GM19372 (cell line): Measurements from ENCODE around the gene SVIL.
"Not testable (repeated sequence)": the region's sequence is repeated elsewhere in the genome, so short reads cannot be mapped to it uniquely, and the experiment has no call there.

Source experiments
- ATAC-seq: cut with Tn5 transposase; IDR thresholded peaks from one replicate; pipeline ENCODE4 v1.9.1; 2021; ENCODE audit warnings: mild to moderate bottlenecking, low read depth, moderate library complexity; ENCODE audit not compliant: unreplicated experiment

SVIL gene

DNA sequence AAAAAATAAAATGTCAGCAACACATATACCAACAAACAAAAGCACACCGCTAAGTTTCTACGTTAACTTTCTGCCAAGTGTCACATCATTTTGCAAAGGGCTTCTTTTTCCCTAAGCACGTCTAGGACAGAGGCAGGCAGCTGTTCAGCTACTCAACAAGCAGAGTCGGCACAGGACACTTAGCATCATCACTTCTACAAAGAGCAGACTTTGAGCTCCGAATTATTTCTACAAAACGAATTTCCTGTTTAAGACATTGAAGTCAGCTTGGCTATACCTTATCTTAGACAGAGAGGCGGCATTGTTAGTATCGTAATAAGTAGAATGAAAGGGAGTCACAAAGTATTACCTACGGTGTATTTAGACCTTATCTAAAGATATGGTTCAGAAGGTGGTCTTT, 110.1 kb downstream of the SVIL start:
- ATAC-seq: no peak

GRCh38 chr10:29524294-29524693, 110.5 kb downstream of the SVIL start:
- no peak for ATAC-seq

DNA sequence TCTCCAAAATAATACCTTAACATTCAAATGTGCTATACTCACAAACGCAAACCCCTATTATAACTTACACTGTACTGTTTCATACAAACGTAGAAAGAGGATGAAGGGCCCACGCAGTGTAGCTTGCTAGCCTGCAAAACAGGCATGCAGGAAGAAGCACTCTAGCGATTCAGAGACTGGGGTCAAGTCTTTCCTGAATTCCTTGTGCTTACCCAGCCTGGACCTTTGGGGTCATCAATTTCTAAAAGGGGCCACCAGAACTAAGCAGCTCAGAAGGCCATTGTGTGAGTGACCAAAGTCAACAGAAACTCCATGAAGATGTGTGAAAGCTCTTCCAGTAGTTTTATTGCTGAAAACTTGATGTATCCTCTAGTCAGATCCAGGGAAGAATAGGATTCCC, 111.9 kb downstream of the SVIL start:
- ATAC-seq: no peak

DNA sequence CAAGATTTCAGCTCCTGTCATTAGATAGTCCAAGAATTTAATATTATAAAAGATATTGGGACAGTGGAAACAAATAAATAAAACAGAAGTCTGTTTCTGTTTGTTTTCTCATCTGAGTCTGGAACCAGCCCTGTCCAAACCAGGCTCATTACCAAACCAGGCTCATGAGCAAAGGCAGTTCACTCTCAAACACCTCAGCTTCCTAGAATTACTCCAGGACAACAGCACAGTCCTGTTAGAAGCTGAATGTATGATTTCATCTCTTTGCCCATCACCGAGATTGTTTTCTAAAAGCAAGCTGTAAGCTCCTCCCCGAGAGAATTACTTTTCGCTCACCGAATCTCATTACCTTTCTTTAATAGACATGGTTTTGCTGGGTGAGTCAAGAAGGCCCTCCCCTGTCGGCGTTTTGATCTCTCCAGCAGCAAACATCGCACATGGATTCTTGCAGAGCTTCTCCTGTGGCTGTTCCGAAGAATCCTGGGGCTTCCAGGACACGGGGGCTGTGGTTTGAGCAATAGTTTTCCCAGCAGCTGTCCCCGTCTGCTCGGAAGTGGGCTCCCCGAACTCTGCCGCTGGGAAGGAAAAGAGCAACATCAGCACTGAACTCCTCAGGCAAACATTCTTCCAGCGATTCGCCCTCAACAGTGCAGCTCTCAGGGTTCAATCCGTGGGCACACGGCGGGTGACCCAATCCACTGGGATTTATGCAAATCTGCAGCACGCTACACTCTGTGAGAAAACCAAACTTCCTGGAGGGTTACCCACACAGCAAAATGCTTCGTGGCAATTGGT, 112.5 kb downstream of the SVIL start:
- no peak for ATAC-seq

- no peak for ATAC-seq
Observed at GRCh38 chr10:29519659-29520058, 115.1 kb downstream of the SVIL start.

GRCh38 chr10:29517352-29517923, 117.3 kb downstream of the SVIL start:
- no peak for ATAC-seq

DNA sequence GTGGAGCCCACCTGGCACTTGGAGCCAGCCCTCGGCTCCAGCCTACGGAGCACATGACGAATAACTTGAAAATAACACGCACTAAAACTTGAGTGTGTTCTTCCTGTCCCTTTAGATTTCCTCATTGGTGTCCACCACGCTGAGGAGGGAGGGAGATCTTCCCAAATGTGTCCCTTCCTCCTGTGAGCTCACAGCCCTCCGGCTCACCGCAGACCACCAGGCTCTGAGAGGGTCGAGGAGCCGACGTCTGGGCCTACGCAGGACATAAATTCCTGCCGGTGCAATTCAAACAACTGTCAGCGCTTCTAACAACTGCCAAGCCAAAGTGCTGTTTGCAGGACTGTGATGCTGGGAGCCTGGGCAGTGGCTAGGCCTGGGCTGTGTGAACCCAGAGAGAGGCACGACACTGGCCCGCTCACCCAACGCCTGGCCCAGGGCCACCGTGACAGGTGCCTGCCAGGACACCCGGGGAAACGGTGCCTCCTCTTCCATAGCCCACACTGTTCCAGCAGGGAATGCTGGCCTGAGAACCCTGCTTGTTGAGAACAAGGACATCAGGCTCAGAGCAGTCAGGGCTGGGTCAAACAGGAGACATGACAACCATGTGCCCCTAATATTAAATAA, 118.3 kb downstream of the SVIL start:
- ATAC-seq: not testable (repeated sequence)

- not testable (repeated sequence) for ATAC-seq
Observed at GRCh38 chr10:29515879-29516278, 118.9 kb downstream of the SVIL start.

DNA sequence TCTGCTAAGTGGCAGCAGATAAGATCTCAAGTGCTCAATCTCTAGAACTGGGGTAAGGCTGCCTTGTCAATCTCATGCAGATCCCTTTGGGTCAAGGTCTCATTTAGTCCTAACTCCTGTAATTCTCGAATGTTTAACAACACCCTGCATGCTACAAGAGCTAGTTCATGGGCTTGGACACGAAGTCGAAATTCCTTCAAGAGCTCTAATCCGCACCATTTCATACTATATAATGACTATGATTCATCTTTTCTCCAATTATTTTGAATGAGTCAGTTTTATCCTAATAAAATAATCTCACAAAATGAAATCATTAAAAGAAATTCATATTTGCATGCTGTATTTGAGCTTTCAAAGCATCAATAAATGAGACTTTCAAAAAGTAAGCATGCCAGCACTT, 119.7 kb downstream of the SVIL start:
- ATAC-seq: not testable (repeated sequence)

- no peak for ATAC-seq
Observed at GRCh38 chr10:29514306-29514705, 120.5 kb downstream of the SVIL start.

DNA sequence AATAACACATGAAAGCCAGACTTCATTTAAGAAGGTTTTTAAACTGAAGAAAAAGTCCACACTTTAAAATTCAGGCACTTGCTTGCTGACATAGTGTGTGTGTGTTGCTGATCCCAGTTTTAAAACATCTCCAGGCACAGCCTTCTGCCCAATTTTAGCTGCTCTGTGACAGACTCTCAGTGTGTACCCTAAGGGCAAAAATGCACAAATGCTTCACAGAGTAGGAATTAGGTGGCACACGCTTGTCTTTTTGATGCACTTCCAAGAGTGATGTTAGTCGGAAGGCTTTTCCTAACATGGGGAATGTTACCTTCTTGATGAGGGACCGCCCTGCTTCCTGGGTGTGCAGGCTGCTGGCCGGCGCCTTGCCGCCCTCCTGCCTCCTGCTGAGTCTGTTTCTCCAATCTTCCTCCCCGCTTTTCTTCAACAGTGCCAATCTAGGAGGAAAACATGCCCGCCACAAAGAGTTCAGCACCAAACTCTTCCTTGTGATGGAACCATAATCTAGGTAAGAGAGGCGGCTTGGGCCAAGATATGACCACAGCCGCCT, 122.3 kb downstream of the SVIL start:
- no peak for ATAC-seq

DNA sequence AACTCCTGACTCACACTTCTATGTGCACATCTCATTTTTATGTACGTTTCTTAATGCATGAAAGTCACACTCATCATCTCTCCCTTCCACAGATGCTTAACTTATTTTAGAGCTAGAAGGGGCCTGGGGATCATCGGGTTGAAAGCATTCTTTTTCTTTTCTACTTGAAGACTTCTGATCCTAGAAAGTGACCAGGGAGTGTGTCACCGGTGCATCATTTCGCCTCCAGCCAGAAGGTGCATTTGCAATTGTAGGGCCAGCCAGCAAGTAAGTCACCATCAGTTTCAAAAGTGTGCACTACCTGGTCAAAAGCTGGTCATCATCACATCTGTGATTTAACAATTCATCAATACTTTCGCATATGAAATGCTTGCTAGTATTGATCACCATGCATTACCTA, 123.0 kb downstream of the SVIL start:
- ATAC-seq: not testable (repeated sequence)

DNA sequence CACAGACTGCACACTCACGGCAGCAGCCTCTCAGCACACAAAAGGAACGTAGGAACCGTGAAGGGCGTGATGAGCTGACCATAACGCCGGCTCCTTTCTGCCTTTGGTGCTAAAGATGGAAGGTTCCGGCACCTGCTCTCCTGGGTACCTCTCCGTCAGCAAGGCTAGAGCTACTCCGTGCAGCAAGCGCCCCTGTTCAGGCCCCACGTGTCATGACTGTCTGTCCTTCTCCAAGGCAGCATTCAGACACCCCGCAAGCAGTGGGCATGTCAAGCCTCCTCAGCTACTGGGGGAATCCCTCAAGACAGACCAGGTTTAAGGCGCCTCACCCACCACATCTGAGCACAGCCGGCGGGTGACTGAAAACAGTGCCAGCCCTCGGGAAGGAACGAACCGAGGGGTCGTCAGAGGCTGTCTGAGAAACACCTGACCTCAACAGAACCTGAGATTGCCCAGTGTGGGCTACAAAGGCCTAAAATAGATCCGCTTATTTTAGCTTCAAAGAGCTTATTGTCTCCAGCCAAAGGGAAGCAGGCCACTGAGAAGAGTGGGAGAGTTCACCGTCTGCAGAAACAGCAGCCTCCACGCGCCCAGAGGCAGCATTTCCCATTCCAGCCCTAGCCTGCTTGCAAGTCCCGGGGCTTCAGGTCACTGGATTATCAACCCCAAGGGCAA, 124.2 kb downstream of the SVIL start:
- ATAC-seq: not testable (repeated sequence)

GRCh38 chr10:29508554-29509244, 126.1 kb downstream of the SVIL start:
- no peak for ATAC-seq

DNA sequence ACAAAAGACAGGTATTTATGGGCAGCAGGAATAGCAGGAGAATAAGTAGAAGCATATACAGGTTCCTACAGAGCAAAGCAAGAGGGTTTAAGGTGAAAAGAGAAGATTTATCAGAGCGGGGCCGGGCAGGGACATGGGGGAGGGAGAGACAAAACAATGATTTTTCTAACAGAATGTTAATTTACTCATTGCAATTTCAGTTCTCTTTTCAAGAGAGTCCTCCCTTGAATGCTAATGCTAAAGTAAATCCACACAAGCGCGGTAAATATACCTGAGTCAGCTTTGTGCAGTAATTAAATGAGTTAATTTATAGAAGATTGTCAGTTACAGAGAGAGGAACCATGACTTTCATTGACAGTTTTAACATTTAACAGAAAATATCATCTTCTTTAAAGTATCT, 127.0 kb downstream of the SVIL start:
- not testable (repeated sequence) for ATAC-seq

- ATAC-seq: not testable (repeated sequence)
Observed at GRCh38 chr10:29506324-29506921, 128.3 kb downstream of the SVIL start.

DNA sequence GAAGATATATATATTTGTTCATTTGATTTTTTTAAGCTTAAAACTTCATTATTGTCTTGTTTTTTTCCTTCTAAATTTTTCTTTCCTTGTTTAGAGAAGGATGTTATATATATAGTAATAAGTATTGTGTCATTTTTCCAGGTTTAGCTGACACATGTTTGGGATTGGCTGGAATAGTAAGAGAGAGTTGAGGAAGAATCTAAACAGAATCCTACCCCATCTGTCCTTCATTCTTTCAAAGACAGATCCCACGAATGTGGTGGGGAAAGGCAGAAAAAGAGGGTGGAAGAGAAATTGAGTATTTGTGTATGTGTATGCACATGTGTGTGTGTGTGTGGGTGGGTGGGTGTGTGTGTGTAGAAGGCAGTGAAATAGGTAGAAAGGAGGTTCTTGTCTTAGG, 132.4 kb downstream of the SVIL start:
- ATAC-seq: no peak

DNA sequence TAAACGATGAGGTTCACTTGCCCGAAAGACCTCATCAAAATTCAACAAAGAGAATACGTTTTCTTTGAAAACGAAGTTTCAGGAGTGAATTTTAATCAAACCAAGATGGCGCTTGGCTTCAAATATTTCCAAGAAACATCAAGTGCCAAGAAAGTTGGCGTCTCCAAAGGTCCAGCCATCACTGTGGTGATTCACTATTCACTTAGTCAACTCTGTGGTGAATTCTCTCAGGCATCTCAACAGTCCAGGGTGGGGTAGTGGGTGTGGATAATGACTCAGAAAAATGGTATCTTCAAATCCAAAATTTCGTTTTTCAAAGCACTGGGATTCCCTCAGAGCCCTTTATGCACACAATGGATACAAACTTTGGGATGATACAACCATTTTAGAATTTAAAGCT, 133.1 kb downstream of the SVIL start:
- no peak for ATAC-seq

GRCh38 chr10:29499993-29500537, 134.7 kb downstream of the SVIL start:
- ATAC-seq: no peak
